ENCODE data around the gene TCP11.

TCP11 gene

DNA sequence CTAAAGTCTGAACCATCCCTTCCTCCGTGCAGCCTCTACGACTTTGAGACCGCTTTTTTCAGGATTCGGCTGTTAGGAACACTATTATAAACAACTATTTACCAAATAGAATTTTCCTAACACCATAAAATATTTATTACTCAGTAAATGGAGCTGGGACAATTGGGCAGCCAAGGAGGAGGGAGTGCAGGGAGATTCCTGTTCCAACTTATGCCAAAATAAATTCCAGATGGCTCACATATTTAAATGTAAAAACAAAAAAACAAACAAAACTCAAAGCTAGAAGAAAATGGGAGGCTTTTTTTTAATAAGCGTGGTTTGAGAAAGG, 48.1 kb downstream of the TCP11 start:
- no peak for DNase-seq

DNA sequence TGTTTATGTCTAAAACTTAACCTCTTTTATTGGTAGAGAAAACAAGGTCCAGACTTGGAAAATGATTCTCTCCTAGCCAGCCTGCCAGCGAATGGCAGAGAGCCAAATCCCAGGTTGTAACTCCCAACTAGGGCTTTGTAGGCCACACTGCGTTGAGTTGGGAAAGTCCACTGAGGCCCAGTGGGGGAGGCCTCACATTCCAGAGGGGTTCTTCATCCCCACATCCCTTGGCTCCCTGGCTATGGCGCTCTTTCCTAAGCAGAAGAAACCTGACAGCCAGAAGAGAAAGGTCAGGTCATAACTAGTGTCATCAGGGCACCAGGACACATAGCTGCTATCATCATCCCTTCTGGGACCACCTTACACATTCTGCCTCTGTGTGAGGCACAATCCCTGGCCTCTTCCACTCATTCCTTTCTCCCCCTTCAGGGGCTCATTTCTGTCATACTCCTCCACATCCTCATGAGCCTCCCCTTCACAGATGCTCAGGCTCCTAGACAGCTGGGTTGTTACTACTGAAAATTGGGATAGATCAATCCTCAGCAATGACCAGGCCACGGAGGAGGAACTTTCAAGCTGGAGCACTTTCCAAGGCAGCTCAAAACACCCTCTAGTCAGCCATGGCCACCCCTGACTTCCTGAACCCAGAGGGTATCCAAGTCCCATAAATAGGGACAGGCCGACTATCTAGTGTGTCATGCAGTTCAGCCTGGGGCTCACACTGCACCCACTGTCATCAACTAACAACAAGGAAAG, 48.6 kb downstream of the TCP11 start:
- DNase-seq: no peak

GRCh38 chr6:35091346-35092083, 49.6 kb downstream of the TCP11 start:
- DNase-seq: no peak

DNA sequence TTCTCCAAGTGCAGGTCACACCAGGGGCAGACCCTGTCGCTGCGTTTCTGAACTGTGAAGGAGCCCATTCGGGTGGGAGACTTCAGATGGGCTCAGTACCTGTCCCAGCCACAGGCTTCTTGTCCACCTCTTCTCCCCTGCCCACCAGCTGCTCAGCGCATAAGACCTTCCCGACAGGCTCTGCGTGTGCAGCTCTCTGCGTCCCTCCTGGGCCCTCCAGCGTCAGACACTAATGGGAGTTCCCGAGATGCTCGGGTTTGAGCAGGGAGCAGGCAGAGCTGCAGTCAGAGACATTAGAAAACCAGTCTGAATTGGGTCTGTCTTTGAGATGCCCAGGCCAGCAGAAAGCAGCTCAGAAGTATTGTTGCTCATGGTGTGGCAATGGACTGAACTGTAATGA, 50.4 kb downstream of the TCP11 start:
- no peak for DNase-seq

- no peak for DNase-seq
These were observed 51.1 kb downstream of the TCP11 start for GRCh38 chr6:35089935-35090505.

DNA sequence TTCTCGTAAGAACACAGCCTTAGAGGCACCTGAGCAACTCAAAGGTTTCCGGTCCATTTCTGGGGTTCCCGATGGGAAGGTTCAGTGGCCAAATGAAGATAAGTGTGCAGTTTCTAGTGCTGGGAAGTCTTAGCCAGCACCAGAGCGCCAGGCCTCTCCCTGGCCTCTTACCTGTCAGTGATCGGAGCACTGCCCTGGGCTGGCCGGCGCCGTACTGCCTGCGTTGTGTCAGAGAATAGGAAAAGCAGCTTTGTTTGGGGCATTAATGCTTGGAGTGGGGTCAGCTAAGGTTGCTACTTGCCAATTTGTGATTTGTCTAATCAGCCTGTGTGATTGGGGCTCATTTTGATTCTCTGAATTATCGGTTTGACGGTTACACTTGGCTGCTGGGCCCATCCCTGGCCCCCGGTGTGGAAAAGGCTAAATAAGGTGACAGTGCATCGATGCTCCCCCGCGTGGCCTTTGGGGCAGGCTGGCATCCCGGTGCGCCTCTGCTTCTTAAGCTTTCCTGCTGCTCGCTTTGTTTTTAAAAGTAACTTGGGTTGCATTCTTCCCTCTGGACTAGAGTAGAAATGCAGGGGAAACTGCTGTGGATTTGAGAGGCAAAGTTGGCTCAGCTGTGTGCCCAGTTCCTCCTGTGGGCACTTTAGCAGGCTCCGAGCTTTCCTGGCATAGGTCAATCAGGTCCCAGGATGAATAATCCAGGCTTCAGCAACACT, 51.8 kb downstream of the TCP11 start:
- DNase-seq: no peak

DNA sequence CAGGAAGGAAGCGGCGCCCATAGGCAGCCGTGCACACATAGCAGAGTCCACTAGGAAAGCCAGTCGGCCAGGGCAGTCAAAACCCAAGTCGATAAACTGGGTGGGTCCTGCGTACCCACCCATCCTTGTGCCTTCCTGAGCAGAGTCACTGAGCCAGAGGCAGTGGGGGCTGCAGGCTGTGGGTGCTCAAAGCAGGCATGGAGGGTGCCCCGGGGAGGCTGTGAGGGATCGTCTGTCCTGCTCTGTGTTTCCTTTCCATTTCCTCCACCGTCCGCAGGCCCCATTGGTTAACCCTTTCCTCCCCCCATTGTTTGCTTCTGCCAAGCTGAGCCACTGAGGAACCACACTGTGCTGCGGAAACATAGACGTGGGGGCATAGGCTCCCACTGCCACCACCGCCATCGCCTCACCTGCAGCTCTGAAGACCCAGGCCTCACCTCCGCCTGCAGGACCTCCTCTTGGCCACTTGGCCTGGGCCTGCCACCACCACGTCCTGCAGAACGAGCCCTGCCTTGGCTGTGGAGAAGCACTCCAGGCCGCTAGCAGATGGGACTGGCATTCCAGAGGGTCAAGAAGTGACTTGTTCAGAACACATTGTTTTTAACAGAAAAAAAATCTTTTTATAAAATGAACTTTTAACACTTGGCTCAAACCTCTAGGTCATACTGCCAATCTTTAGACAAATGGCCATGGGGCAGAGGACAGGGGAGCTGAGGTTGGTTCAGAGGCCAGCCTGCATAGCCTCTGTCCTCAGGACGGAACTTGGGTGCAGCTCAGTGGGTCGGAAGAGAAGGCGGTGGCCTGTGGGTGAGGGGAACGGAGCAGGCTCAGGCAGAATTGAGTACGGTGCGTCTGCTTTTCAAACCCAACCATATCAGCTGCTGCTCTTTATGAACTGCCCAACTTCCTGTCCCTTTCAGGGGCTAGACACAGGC, 52.6 kb downstream of the TCP11 start:
- DNase-seq: no peak

GRCh38 chr6:35087361-35088280, 53.5 kb downstream of the TCP11 start:
- no peak for DNase-seq

DNA sequence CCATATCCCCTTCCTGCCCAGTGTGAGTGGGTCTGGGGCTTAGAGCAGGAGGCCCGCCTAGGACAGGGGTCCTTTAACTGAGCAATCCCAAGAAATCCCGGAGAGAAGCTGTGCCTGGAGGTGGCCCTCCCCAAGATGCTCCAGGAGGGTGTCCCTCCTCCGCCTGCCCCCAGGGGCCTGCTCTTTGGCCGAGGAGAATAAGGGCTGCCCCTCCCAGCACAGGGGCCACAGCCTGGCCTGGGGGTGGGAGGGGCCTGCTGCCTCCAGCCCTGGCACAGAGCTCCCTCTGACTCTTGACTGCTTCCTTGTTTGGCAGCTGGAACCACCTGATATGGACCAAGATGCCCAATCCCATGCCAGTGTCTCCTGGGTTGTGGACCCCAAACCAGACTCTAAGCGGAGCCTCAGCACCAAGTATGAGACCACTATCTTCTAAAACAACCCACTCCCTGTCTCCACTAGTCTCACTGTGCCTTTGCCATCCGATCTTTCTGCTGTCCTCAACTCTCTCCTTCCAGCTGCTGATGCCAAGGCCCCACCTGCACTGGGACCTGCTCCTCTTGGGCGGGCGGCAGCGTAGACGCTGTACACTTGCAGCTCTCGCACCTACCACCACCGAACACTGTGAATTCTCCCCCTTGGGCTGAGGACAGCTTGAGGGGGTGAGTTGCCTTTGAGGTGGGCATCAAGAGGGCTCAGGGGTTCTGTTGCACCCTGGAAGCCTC, 54.3 kb downstream of the TCP11 start:
- no peak for DNase-seq

DNA sequence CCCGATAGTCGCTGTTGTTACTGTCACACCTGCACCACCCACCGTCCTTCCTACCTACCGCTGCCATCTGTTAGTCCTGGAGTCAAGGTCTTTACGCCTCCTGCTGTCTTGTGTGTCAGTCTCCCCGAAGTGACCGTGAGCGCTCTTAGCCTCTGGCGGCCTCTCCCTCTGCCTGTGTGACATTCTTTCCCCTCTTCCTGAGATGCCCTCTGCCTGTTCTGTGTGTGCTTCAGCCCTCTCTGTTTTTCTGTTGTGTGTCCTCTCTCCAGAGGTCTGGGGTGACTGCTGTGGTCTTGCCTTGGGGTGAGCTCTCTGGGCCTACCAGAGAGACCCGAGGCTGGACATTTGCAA, 54.9 kb downstream of the TCP11 start:
- DNase-seq: no peak

- no peak for DNase-seq
These were observed 55.5 kb downstream of the TCP11 start for GRCh38 chr6:35085359-35086281.

GRCh38 chr6:35084511-35085203, 56.5 kb downstream of the TCP11 start:
- DNase-seq: no peak

- DNase-seq: peak in 22 of 56 donors; percentile 10 to 72 (median 32)
These were observed 57.1 kb downstream of the TCP11 start for GRCh38 chr6:35084041-35084491.

DNA sequence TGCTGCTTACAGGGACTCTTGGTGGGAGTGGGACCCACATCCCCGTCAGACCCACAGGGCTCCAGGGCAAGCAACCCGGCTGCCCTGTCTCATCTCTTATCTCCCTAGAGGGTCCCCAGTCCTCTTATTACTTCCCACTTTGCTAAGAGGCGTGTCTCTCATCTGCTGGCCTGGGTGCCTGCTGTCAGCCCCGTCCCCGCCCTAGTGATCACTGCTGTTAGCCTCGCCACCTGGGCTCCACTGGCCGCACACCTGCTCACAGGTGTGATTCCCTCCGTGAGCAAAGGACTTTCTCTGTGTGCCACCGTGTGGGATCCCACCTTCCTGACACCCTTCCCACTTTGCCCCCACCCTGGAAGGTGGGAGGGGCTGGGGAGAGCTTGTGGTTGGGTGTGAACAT, 57.6 kb downstream of the TCP11 start:
- no peak for DNase-seq

DNA sequence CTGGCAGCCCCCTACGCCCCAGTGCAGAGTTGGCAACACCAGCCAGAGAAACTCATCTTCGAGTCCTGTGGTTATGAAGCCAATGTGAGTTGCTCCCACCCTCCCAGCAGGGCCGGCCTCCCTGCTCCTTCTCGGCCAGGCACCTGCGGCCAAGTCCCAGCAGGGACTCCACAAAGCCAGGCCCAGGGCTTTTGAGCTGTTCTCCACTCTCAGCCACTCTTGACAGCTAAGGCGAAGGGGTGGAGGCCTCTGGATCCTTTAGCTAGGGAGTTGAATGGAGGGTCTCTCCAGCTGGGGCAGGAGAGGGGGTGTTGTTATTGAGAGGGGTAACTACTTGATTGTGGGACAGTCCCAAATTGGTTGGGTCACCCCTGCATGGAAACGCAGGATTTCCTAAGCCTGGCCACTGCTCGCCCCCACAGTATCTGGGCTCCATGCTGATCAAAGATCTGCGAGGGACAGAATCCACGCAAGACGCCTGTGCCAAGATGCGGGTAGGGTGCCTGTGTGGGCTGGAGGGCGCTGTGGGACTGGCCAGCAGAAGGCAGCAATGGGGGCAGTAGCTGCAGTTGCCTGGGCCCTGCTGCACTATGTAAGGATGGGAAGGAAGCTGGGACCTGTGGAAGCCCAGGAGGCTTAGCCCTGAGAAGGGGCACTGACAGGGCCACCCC, 58.3 kb downstream of the TCP11 start:
- no peak for DNase-seq

DNA sequence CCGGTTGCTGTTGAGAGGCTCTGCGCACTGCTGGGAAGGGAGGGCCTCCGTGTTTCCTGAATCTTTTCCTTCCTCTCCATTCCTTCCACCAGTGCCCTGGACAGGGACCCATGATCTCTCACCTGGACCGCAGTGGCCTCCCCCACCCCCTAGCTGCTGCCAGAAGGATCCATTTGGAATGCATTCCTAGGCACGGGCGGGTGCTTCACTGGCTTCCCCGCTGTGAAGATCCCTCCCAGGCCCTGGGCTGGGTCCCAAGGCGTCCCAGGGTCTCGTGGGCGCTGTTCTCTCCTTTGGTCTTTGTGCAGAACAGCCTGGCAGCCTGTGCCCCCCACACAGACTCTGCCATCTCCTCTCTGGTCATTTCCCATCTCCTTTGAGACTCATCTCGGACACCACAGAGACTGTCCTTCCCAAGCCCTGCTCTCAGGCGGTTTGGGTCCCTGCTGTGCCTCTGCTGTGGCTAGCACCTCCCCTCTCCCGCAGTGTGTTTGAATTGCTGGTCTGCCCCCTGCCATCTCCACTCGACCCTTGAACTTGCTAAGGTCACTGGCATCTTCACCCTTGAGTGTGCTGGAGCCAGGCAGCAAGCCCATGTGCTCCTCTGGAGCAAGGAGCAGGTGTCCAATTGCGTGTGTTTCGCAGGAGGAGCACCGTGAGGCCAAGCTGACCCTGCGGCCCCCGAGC, 59.0 kb downstream of the TCP11 start:
- DNase-seq: no peak

All from nucleus accumbens (tissue), 56 donors.